Stimulated activated CD4-positive, alpha-beta T cell treated with anti-CD3 and anti-CD28 coated beads, Interleukin-1b, Interleukin-23, amount 100 ng/mL, for 48 hours (primary cell): ENCODE results near the gene DOCK6.

ENCODE experiments used
- DNase-seq: peaks from one replicate; pipeline ENCODE4 v3.0.0-alpha.2; 2020

DOCK6 gene

DNA sequence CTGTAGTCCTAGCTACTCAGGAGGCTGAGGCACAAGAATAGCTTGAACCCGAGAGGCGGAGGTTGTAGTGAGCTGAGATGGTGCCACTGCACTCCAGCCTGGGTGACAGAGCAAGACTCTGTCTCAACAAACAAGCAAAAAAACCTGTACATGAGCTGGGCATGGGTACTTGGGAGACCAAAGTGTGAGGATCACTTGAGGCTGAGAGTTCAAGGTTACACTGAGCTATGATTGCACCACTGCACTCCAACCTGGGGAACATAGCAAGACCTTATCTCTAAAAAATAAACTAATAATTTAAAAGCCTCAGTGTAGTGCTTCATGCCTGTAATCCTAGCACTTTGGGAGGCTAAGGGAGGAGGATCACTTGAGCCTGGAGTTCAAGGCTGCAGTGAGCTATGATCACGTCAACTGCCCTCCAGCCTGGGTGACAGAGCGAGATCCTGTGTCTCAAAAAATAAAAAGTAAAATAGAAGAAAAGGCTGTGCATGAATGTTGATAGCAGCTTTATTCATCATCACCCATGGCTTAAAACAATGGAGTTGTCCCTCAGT, 12.3 kb upstream of the DOCK6 start:
- no peak for DNase-seq

DNA sequence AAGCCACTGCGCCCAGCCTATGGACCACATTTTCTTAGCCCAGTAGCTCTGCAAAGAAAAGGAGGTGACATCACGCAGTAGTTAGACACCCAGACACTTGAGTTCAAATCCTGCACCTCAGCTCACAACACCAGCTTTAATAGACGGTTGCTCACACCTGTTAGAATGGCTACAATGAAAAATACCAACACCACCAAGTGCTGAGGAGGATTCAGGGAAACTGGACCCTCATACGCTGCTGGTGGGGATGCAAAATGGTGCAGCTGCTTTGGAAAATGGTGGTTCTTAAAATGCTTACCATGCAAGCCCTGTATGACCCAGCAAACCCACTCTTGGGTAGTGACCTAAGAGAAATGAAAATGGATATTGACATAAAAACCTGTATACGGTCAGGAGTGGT, 11.7 kb upstream of the DOCK6 start:
- no peak for DNase-seq

DNA sequence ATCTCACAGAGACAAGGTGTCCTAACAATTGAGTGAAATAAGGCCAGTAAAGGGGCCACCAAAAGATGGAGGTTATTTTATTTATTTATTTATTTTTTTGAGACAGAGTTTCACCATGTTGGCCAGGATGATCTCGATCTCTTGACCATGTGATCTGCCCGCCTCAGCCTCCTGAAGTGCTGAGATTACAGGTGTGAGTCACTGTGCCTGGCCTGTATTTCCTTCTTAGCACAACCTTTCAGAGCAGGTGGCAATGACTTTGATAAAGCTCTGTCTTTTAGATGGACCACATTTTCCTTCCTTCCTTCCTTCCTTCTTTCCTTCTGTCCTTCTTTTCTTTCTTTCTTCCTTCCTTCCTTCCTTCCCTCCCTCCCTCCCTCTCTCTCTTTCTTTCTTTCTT, 11.0 kb upstream of the DOCK6 start:
- DNase-seq: no peak

DNA sequence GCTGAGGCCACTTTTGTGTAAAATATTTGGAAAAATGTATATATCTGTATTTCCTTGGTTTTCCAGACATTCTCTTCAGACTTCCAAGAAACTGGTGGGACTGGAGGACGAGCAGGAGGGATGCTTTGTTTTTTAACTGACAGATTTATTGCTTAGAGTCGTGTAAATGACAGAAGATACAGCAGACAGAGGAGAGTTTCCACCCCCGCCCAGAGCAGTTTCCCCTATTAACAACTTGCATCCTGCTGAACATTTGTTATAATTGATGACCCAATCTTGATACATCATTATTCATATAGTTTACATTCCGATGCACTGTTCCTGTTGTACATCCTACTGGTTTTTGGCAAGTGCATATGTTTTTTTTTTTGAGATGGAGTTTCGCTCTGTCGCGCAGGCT, 7.1 kb upstream of the DOCK6 start:
- DNase-seq: no peak

DNA sequence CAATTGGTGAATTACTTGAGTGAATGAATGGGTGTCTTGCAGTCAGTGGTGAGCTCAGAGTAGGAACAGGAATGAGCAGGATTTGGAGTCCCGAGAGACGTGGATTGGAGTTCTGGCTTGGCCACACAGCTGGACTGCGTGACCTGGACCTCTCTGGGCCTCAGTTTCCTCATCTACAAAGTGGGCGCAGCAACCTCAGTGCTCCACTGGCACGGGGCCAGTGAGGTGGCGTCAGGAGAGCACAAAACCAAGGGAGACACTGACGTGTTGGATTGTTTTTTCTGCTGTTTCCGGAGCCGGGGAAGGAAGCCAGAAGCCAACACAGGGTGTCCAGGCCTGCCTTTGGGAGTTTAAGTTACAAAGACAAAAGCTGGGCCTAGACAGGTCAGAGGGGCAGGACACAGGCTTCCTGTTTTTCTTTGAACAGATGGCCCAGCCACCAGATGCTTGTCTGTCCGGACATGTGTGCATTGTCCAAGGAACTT, 6.5 kb upstream of the DOCK6 start:
- DNase-seq: no peak

DNA sequence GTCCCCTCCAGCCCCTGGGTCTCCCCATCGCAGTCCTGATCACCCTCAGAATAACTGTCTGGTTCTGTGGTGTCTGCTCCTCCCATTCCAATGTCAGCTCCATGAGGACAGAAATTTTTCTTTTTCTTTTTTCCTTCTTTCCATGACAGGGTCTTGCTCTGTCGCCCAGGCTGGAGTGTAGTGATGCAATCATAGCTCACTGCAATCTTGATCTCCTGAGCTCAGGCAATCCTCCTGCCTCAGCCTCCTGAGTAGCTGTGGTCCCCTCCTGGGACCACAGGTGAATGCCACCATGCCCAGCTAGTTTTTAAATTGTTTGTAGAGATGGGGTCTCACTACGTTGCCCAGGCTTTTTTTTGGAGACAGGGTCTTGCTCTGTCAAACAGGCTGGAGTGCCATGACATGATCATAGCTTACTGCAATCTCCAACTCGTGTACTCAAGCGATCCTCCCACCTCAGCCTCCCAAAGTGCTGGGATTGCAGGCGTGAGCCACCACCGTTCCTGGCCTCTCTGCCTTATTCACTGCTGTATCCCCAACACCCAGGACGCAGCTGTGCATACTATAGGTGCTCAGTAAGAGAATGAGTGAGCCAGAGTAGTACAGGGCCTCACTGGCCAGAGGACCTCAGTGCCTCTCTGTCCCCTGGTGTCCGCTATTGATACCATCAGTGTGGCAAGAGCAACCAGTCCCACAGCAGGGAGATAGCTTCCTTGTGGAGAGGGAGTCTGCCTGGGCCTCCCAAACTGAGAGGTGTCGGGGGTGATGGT, 5.2 kb upstream of the DOCK6 start:
- no peak for DNase-seq

DNA sequence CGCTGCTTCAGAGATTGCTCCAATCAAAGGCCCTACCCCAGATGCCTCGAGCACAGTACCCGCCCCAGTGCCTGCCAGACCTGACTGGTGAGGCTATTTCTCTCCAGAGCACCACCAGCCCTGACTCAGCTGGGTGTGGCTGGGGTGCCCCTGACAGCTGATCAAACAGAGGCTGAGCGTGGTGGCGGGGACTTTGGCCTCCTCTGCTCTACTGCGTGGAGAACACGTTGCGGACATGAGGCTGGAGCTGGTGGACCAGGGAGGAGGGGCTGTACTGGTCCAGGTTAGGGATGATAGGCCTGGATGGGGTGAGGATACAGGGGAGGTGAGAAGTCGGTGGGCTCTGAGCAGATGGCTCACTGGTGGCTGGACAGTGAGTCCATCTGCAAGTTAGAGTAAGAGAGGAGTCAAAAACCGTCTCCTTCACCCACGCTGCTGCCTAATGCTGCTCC, 3.5 kb upstream of the DOCK6 start:
- no peak for DNase-seq

DNA sequence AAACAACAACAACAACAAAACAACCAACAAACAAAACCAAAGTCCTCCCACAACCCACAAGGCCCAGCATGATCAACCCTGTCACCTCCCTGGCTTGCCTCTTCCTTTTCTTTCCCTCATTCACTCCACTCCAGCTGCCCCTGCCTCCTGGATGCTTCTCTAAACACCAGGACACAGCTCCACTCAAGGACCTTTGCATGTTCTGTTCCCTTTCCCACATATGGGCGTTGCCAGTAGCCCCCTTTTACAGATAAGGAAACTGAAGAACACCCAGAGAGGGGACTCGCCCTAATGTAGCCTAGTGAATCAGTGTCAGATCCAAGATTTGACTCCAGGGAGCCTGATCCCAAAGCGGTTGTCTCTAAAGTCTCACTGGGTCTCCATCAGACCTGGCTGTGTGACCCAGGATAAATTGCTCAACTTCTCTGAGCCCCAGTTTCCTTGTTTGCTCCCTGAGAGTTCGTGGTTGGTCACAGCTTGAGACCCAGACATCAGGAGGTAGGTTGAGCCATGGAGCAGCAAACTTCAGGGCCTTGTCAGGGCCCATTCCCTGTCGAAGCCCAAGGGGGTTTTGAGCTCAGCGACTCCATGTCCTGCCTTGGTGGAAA, 3.0 kb upstream of the DOCK6 start:
- no peak for DNase-seq

DNA sequence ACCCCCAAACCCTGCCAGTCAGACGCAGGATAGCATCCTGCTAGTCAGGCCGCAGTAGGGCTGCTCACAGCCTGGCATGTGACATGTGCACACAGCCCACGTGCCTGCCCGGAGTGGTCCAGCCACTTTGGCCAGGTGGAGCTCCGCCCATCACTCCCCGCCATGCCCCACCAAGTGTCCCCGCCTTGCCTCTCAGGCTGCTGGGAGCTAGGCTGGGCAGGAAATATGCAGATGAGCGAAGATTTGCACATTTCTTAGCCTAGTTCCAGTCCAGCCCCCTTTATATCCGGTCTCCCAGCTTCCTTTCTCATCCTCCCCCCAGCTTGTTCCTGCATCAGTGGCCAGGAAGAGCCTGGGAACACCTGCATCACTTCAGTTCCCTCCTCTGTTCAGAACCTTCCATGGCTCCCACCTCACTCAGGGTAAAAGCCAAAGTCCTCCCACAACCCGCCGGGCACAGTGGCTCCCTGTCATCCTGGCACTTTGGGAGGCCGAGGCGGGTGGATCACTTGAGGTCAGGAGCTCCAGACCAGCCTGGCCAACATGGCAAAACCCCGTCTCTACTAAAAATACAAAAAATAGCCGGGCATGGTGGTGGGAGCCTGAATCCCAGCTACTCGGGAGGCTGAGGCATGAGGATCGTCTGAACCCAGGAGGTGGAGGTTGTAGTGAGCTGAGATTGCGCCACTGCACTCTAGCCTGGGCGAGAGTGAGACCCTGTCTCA, 2.3 kb upstream of the DOCK6 start:
- no peak for DNase-seq

DNA sequence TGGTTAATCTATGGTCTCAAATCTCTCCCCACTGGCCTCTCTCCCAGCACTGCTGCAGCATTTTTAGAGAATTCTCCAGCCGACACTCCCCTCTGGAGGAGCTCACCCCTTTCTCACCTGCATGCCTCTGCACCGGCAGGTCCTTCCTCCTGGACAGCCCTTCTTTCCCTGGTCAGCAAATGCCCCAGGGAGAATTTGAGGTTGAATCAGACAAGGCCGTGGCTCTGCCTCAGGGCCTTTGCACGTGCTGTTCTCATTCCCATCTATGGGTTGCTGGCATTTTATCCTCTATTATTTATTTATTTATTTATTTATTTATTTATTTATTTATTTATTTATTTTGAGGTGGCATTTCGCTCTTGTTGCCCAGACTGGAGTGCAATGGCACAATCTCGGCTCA, 1.4 kb upstream of the DOCK6 start:
- no peak for DNase-seq

DNA sequence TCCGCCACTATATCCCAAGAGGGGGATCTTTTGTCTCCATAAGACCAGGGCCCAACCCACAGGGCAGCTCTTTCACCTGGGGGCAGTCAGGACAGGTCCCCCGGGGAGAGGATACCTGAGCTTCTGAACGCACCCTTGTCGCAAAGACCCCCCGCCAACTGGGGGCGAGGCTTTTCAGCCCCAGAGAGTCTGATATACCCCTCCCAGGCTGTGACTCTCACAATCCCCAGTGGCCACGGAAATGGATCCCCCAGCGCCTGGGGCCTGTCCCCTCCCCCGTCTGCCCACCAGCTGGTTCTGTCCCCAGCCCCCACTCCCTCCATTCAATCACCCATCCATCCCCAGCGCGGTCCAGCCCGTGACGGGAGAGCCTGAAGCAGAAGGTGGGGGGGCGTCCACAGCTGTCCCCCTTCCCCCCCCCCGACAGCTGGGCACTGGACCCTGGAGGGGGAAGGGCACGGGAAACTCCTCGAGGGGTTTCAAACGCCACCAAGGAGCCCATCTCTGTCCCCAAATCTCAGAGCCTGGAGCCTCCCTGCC, 823 bp downstream of the DOCK6 start:
- no peak for DNase-seq

DNA sequence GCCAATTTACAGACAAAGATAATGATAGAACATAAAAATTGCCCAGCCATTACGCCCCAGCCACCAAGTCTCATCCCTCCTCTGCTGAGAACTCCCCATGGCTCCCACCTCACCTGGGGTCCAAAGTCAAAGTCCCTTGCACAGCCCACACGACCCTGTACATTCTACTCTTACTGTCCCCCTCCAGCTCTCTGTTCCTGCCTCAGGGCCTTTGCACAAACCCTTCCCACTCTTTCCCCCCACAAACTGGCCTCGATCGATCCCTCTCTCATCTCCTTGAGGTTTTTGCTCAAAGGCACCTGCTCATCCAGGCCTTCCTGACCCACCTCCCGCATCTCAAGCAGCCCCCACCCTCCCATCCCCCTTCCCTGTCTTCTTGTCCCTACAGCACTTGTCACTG, 1.3 kb downstream of the DOCK6 start:
- DNase-seq: no peak

DNA sequence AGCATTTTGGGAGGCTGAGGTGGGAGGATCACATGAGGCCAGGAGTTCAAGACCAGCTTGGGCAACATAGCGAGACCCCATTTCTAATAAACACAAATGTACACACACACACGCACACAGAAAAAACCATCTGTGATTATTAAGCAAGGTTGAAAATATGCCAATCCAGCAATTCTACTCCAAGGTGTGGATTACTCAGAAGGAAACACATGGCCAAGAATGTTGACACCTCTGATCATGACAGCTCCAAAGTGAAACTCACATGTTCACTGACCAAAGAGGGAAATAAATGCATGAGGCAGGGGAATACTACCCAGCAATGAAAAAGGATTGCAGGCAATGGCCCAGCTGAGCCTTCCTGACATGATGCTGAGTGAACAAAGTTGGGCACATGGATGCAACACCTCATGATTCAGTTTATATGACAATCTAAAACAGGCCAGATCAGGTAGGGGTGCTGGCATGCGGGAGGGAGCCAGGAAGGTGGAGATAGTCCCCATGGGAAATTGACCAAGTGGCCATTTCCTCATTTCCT, 4.4 kb downstream of the DOCK6 start:
- no peak for DNase-seq

DNA sequence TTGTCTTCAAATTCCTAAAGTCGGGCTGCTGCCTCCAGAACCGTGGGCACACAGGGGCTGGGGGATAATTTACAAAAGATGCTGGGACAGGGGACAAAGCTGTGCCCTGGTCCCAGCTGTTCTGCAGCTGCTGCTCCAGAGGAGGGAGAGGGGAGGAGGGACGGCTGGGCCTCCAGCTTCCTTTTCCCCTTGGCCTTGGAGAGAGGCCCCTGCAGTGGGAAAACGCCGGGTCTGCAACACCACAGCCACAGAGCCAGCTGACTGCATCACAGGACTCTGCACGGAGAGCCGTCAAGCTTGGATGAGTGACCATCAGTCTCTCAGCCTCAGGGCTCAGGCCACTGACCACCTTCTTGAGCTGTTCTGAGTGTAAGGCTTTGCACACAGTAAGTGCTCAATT, 6.1 kb downstream of the DOCK6 start:
- no peak for DNase-seq

DNA sequence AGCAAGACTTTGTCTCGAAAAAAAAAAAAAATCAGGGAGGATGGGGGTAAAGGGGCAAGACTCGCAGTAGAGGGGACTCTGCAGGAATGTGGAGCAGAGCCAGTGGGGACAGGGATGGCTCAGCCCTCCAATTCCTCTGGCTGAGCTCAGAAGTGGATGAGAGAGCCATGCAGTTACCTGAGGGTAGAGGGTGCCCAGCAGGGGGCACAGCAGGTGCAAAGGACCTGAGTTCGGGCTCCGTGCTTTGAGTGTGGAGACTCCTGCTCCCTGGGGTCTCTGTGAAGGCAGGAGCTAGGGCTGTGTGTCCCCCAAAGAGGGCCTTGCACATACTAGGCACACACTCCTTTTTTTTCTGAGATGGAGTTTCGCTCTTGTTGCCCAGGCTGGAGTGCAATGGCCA, 7.7 kb downstream of the DOCK6 start:
- no peak for DNase-seq

DNA sequence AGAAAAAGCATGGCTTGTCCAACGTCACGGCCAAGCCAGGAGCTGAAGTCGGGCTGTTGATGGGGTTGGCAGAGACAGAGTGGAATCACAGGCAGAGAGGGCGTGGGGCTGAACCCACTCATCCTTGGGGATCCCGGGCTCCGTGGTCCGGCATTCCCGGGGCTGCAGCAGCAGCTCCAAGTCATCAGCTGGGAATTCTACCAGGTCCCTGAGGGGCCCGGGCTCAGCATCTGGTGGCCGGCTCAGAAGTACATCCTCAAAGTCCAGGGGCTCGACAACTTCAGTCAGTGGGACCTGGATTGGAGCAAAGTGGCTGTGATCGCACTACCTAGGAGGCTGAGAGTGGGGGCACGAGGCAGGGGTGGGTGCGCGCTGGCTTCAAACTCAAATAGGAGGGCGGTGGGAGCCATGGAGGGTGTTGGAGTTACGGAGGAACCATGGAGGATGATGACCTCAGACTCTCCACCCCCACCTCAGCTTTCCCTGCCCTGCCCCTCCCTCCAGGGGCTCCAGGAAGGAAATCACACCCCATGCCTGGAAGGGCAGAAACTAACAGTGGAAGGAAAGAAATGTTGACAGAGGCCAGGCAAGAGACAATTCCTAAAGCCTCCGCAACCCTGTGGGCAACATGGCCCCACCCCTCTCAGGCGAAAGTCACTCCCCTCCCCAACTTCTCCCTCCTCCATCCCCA, 9.5 kb downstream of the DOCK6 start:
- DNase-seq: no peak

DNA sequence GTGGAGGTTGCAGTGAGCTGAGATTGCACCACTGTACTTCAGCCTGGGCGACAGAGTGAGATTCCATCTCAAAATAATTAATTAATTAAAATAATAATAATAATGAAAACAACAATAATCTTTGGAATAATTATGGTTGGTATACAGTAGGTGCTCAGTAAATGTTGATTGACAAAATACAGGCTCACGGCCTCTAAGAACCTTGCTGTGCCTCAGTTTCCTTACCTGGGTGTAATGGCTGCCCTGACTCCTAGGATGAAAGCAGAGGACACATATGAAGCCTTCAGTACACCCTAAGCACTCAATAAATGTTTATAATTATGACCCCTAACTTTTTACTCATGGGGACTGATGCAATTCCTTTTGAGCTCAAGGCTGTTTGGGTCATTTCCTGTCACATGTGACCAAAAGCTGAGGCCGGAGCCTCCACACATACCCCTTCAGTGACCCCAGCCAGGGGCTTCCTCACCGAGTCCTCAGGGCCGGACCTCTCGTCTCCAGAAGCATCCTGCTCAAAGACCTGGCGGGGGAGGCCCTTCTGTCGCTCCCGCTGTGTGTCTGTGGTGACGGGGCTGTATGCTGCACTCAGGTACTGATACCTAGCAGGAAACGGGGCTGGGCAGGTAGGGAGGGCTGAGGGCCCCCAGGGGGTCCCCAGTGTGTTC, 10.5 kb downstream of the DOCK6 start:
- DNase-seq: no peak

DNA sequence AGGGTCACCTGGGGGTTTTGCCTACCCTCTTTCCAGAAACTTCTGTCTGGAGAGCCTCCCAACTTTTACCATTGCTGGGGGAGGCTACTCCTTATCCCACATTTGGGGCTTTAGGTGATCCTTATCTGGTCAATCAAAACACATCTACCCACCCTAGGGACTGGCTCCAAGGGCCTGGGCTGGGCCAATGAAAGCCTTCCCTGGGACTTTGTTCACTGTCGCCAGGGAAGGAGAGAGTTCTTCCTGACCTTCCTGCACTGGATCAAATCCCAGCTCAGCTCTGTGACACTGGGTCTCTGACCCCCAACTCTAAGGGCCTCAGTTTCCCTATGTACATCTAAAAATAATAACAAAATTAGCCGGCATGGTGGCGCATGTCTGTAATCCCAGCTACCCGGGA, 11.1 kb downstream of the DOCK6 start:
- DNase-seq: no peak

DNA sequence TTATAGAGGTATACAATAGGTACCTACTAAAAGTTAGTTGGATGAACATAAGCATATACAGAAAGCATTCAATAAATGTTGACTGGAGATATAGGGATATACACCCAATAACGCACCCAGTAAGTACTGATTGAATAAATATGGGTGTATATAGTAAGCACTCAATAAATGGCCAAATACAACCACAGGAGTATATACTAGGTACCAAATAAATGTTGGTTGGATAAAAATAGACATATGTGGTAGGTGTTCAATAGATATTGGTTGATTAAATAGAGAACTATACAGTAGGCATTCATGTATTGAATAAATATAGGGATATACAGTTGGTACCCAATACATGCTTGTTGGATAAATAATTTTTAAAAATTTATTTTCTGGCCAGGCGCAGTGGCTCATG, 13.5 kb downstream of the DOCK6 start:
- DNase-seq: no peak

DNA sequence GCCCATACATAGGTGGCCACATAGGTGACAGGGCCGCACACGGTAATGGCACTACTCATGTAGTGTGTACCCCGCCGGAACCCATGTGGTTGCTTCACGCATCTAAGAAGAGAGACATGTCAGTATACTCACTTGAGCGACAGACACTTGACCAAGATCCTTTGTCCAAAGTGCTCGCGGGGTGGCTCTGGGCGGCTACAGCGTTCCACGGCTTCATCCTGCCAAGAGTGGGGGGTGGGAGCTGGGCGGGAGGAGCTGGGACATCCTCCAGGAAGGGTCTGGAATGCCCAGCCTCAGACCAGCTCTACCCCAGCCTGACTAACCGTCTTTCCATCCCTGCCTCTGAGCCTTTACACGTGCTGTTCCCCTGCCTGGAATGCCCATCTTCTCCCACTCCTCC, 14.4 kb downstream of the DOCK6 start:
- DNase-seq: no peak

DNA sequence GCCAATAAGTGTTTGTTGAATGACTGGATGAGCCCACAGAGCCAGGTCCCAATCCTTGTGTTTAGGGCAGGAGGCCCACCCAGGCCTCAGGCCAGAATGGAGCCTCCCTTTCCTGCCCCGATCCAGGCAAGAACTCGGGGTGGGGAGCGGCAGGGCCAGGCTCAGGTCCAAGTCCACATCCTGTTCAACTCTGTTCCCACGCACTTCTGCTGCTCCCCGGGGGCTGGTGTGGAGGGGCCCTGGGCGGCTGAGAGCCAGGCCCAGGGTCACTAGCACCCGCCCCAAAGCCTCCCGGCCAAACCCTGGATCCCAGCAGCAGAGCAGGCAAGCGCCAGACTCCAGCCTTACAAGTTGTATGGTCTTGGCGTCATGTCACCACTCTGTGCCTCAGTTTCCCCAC, 14.9 kb downstream of the DOCK6 start:
- DNase-seq: no peak

DNA sequence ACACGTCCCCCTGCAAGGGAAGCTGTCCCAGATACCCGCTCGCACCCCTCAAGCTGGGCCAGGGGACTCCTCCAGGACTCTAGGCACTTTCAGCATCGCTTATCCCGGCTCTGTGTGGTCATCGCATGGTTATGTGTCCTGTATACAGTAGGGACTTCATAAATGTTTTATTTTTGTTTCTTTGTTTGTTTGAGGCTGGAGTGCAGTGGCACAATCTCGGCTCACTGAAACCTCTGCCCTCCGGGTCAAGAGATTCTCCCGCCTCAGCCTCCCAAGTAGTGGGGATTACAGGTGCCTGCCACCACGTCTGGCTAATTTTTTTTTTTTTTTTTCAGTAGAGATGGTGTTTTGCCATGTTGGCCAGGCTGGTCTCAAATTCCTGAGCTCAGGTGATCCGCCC, 15.4 kb downstream of the DOCK6 start:
- DNase-seq: no peak
